Liver (tissue), 9 donors: ENCODE data around the gene CDH13. TPM values are rescaled to one million over a fixed set of nuclear protein-coding genes. Genes with fewer than 3 reads are reported as not detected.

Experiments
- DNase-seq: peaks from one replicate; pipeline ENCODE4 v3.0.0-alpha.2; 2017; ENCODE audit warnings: low spot score
- H3K27ac ChIP-seq, 2 donors: one replicate each; pipeline ENCODE4 v1.7.0; 2013; ENCODE audit warnings: inconsistent platforms in 2 of 2, low read length in 2 of 2, control low read depth in 1 of 2, low read depth in 1 of 2, mild to moderate bottlenecking in 1 of 2
- H3K27me3 ChIP-seq, 4 donors: one replicate each; pipeline versions ENCODE4 v1.6.1 to v1.7.0; 2013; ENCODE audit warnings: low read length in 3 of 4, inconsistent platforms in 1 of 4, mild to moderate bottlenecking in 1 of 4, moderate library complexity in 1 of 4; ENCODE audit not compliant: control insufficient read depth in 4 of 4, insufficient read depth in 4 of 4
- H3K36me3 ChIP-seq, 4 donors: one replicate each; pipeline versions ENCODE4 v1.6.1 to v1.7.0; 2013; ENCODE audit warnings: low read length in 3 of 4, mild to moderate bottlenecking in 3 of 4, low read depth in 1 of 4, moderate library complexity in 1 of 4; ENCODE audit not compliant: control insufficient read depth in 4 of 4, insufficient read depth in 3 of 4
- H3K4me1 ChIP-seq, 4 donors: one replicate each; pipeline versions ENCODE4 v1.6.1 to v1.7.0; 2013; ENCODE audit warnings: low read length in 3 of 4, mild to moderate bottlenecking in 3 of 4, moderate library complexity in 1 of 4; ENCODE audit not compliant: control insufficient read depth in 4 of 4, insufficient read depth in 4 of 4
- H3K4me3 ChIP-seq, 3 donors: one replicate each; pipeline versions ENCODE4 v1.6.1 to v1.7.0; 2013; ENCODE audit warnings: low read length in 3 of 3, control low read depth in 1 of 3, low read depth in 1 of 3, mild to moderate bottlenecking in 1 of 3
- H3K9ac ChIP-seq, 2 donors: one replicate each; pipeline ENCODE4 v1.7.0; 2013; ENCODE audit warnings: low read length in 2 of 2, mild to moderate bottlenecking in 2 of 2, moderate library complexity in 2 of 2, control low read depth in 1 of 2, low read depth in 1 of 2
- H3K9me3 ChIP-seq, 4 donors: one replicate each; pipeline versions ENCODE4 v1.6.1 to v1.7.0; 2013; ENCODE audit warnings: low read length in 3 of 4; ENCODE audit not compliant: control insufficient read depth in 4 of 4
- ATF3 ChIP-seq: IDR thresholded peaks from 2 replicates; pipeline ENCODE4 v1.6.1; 2016; ENCODE audit warnings: antibody characterized with exemption
- EGR1 ChIP-seq, 2 donors: IDR thresholded peaks; 2 replicates each; pipeline ENCODE4 v1.6.1; 2016 to 2018; ENCODE audit warnings: antibody characterized with exemption in 2 of 2, low read depth in 2 of 2
- FOXA1 ChIP-seq: IDR thresholded peaks from 2 replicates; pipeline ENCODE4 v1.6.1; 2016; ENCODE audit warnings: antibody characterized with exemption
- FOXA2 ChIP-seq: IDR thresholded peaks from 2 replicates; pipeline ENCODE4 v1.6.1; 2016; ENCODE audit warnings: antibody characterized with exemption
- GABPA ChIP-seq, 2 donors: IDR thresholded peaks in 1 of 2; conservative IDR thresholded peaks in 1 of 2; 2 replicates each; pipeline ENCODE4 v1.6.1; 2016; ENCODE audit warnings: antibody characterized with exemption in 2 of 2, mild to moderate bottlenecking in 1 of 2, moderate library complexity in 1 of 2
- HNF4A ChIP-seq, 2 donors: conservative IDR thresholded peaks; 2 replicates each; pipeline ENCODE4 v1.6.1; 2016; ENCODE audit warnings: antibody characterized with exemption in 2 of 2, mild to moderate bottlenecking in 2 of 2
- HNF4G ChIP-seq: IDR thresholded peaks from 2 replicates; pipeline ENCODE4 v1.6.1; 2016; ENCODE audit warnings: antibody characterized with exemption
- JUND ChIP-seq, 2 donors: IDR thresholded peaks; 2 replicates each; pipeline ENCODE4 v1.6.1; 2016; ENCODE audit warnings: antibody characterized with exemption in 2 of 2
- MAX ChIP-seq: IDR thresholded peaks from 2 replicates; pipeline ENCODE4 v1.6.1; 2016; ENCODE audit warnings: antibody characterized with exemption
- NR2F2 ChIP-seq: IDR thresholded peaks from 2 replicates; pipeline ENCODE4 v1.6.1; 2016; ENCODE audit warnings: antibody characterized with exemption
- RAD21 ChIP-seq, 2 donors: IDR thresholded peaks; 2 replicates each; pipeline ENCODE4 v1.6.1; 2016; ENCODE audit warnings: antibody characterized with exemption in 2 of 2, mild to moderate bottlenecking in 2 of 2
- REST ChIP-seq: IDR thresholded peaks from 2 replicates; pipeline ENCODE4 v1.6.1; 2016; ENCODE audit warnings: antibody characterized with exemption, mild to moderate bottlenecking
- RXRA ChIP-seq, 2 donors: IDR thresholded peaks; 2 replicates each; pipeline ENCODE4 v1.6.1; 2017 to 2018; ENCODE audit warnings: antibody characterized with exemption in 2 of 2, mild to moderate bottlenecking in 1 of 2
- SP1 ChIP-seq: IDR thresholded peaks from 2 replicates; pipeline ENCODE4 v1.6.1; 2018; ENCODE audit warnings: antibody characterized with exemption, mild to moderate bottlenecking
- TAF1 ChIP-seq: conservative IDR thresholded peaks from 2 replicates; pipeline ENCODE4 v1.6.1; 2016; ENCODE audit warnings: antibody characterized with exemption, mild to moderate bottlenecking
- YY1 ChIP-seq: IDR thresholded peaks from 2 replicates; pipeline ENCODE4 v1.6.1; 2016; ENCODE audit warnings: antibody characterized with exemption, mild to moderate bottlenecking
- WGBS: extraction: QIAGEN DNeasy Blood & Tissue Kit; methylation state at CpG from one replicate; pipeline ENCODE4 v1.1.7; 2013; 5-methylcytosine and 5-hydroxymethylcytosine counted together
- polyA plus RNA-seq, 2 donors: library from polyadenylated mRNA; stranded (reverse) in 1 of 2; unstranded in 1 of 2; fragments of 200-250 nt in 1 of 2; fragments of >200 nt in 1 of 2; fragmentation: Nextera tagmentation in 1 of 2; extraction: Ambion mirVana in 1 of 2; gene quantifications; one replicate each; pipeline versions ENCODE4 v1.2.1 to v1.2.3, GENCODE V29; 2013 to 2015
- total RNA-seq, 2 donors: library from RNA; depleted of rRNA; stranded (reverse); fragments of >200 nt; gene quantifications; one replicate each; pipeline ENCODE4 v1.2.3, GENCODE V29; 2014
- TF ChIP-seq, protein P1 (sequence below): fragments of 150-350 bp; IDR thresholded peaks from 2 replicates; pipeline ENCODE4 v1.5.1; 2017; ENCODE audit warnings: improper control_type of control experiment, low read depth, low read length; ENCODE audit not compliant: missing input control
- donor health status: healthy.
- donor health status: healthy.
- donor health status: healthy.
- donor health status: healthy.
- donor health status: healthy.

Gene CDH13
- total and polyA plus RNA-seq, 4 donors, result 0.21 to 1.5 (median 0.58) TPM

- 81% methylated on average over 6 of the region's 6 CpGs for WGBS
Observed at GRCh38 chr16:83021045-83021444, 394.3 kb downstream of the CDH13 start.

GRCh38 chr16:83021746-83022145, 395.0 kb downstream of the CDH13 start:
- H3K9ac ChIP-seq, result no peak overlapping the region
- 67% methylated on average over 3 of the region's 3 CpGs for WGBS

More at GRCh38 chr16:83021045-83021444, 394.3 kb downstream of the CDH13 start:
- Histone ChIP-seq H3K36me3 (no peaks in the 10 kb centered on the region), H3K4me3 (no peak overlapping the region), H3K27me3 (no peaks in the 10 kb centered on the region), H3K9me3 (no peaks in the 10 kb centered on the region), H3K4me1 (no peaks in the 10 kb centered on the region), H3K9ac (no peak overlapping the region), H3K27ac (no peak overlapping the region)
- no peak for DNase-seq
- TF ChIP-seq FOXA1 (no peak), TAF1 (no peak), EGR1 (IDR thresholded peaks at IDR 0.05; ENCODE audit: low read depth in 2 of 2) (no peak), RAD21 (IDR thresholded peaks at IDR 0.05) (no peak), HNF4G (no peak), SP1 (no peak), NR2F2 (no peak), FOXA2 (no peak), JUND (IDR thresholded peaks at IDR 0.05) (no peak), HNF4A (conservative IDR thresholded peaks at IDR 0.05) (no peak), REST (no peak), RXRA (IDR thresholded peaks at IDR 0.05) (no peak), MAX (no peak), YY1 (no peak), GABPA (IDR thresholded peaks at IDR 0.05 in 1 of 2, conservative IDR thresholded peaks at IDR 0.05 in 1 of 2) (no peak), ATF3 (no peak)
- TF ChIP-seq, protein P1, sequence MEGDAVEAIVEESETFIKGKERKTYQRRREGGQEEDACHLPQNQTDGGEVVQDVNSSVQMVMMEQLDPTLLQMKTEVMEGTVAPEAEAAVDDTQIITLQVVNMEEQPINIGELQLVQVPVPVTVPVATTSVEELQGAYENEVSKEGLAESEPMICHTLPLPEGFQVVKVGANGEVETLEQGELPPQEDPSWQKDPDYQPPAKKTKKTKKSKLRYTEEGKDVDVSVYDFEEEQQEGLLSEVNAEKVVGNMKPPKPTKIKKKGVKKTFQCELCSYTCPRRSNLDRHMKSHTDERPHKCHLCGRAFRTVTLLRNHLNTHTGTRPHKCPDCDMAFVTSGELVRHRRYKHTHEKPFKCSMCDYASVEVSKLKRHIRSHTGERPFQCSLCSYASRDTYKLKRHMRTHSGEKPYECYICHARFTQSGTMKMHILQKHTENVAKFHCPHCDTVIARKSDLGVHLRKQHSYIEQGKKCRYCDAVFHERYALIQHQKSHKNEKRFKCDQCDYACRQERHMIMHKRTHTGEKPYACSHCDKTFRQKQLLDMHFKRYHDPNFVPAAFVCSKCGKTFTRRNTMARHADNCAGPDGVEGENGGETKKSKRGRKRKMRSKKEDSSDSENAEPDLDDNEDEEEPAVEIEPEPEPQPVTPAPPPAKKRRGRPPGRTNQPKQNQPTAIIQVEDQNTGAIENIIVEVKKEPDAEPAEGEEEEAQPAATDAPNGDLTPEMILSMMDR, result no peak

More at GRCh38 chr16:83021746-83022145, 395.0 kb downstream of the CDH13 start:
- no peak for DNase-seq
- no peak overlapping the region for H3K4me3 ChIP-seq
- no peaks in the 10 kb centered on the region for H3K27me3 ChIP-seq
- H3K36me3 ChIP-seq, result no peaks in the 10 kb centered on the region
- no peaks in the 10 kb centered on the region for H3K4me1 ChIP-seq
- no peaks in the 10 kb centered on the region for H3K9me3 ChIP-seq
- no peak overlapping the region for H3K27ac ChIP-seq
- no peak for TF ChIP-seq YY1
- no peak for TF ChIP-seq TAF1
- TF ChIP-seq GABPA (IDR thresholded peaks at IDR 0.05 in 1 of 2, conservative IDR thresholded peaks at IDR 0.05 in 1 of 2), result no peak
- no peak for TF ChIP-seq ATF3
- no peak for TF ChIP-seq HNF4A (conservative IDR thresholded peaks at IDR 0.05)
- no peak for TF ChIP-seq RXRA (IDR thresholded peaks at IDR 0.05)
- TF ChIP-seq FOXA2, result no peak
- TF ChIP-seq HNF4G, result no peak
